H9 (cell line): Measurements from ENCODE around the gene USP34. TPM values are rescaled to one million over a fixed set of nuclear protein-coding genes. Genes with fewer than 3 reads are reported as not detected.

Source experiments
- DNase-seq: peaks from one replicate; pipeline ENCODE4 v3.0.0-alpha.2; 2017
- H2AFZ ChIP-seq: one replicate; pipeline ENCODE4 v1.6.1; 2013; ENCODE audit warnings: mild to moderate bottlenecking, low read length, control low read depth, moderate library complexity
- H2AK5ac ChIP-seq: 2 replicates; pipeline ENCODE4 v1.6.1; 2013; ENCODE audit warnings: low read length, control low read depth, mixed read lengths; ENCODE audit not compliant: insufficient read length
- H2BK120ac ChIP-seq: one replicate; pipeline ENCODE4 v1.6.1; 2013; ENCODE audit warnings: low read depth, mild to moderate bottlenecking, low read length, control low read depth, inconsistent platforms; ENCODE audit not compliant: poor library complexity, severe bottlenecking
- H2BK12ac ChIP-seq: 2 replicates; pipeline ENCODE4 v1.6.1; 2013; ENCODE audit warnings: low read length, control low read depth, mixed read lengths, low read depth; ENCODE audit not compliant: insufficient read length
- H2BK15ac ChIP-seq: 2 replicates; pipeline ENCODE4 v1.6.1; 2013; ENCODE audit warnings: low read depth, low read length, control low read depth
- H2BK20ac ChIP-seq: one replicate; pipeline ENCODE4 v1.6.1; 2013; ENCODE audit warnings: low read depth, mild to moderate bottlenecking, low read length, control low read depth, inconsistent platforms; ENCODE audit not compliant: poor library complexity, severe bottlenecking
- H2BK5ac ChIP-seq: 2 replicates; pipeline ENCODE4 v1.6.1; 2013; ENCODE audit warnings: low read length, control low read depth, mixed read lengths; ENCODE audit not compliant: insufficient read length
- H3K14ac ChIP-seq: 2 replicates; pipeline ENCODE4 v1.6.1; 2013; ENCODE audit warnings: low read length, control low read depth; ENCODE audit not compliant: insufficient read depth
- H3K18ac ChIP-seq: 2 replicates; pipeline ENCODE4 v1.6.1; 2013; ENCODE audit warnings: low read depth, mild to moderate bottlenecking, mixed read lengths, low read length, control low read depth; ENCODE audit not compliant: insufficient read length
- H3K23ac ChIP-seq: 2 replicates; pipeline ENCODE4 v1.6.1; 2013; ENCODE audit warnings: low read length, control low read depth, mixed read lengths, low read depth; ENCODE audit not compliant: insufficient read length
- H3K23me2 ChIP-seq: 2 replicates; pipeline ENCODE4 v1.6.1; 2013; ENCODE audit warnings: low read depth, mild to moderate bottlenecking, mixed read lengths, low read length, control low read depth; ENCODE audit not compliant: insufficient read length, poor library complexity, severe bottlenecking
- H3K27ac ChIP-seq: 2 replicates; pipeline ENCODE4 v1.5.1; 2013; ENCODE audit warnings: low read length, control low read depth, mixed read lengths, low read depth; ENCODE audit not compliant: insufficient read length
- H3K27me3 ChIP-seq: 2 replicates; pipeline ENCODE4 v1.6.1; 2013; ENCODE audit warnings: low read length, control low read depth, inconsistent platforms; ENCODE audit not compliant: insufficient read depth
- H3K4ac ChIP-seq: 2 replicates; pipeline ENCODE4 v1.6.1; 2013; ENCODE audit warnings: low read depth, mild to moderate bottlenecking, control low read depth, inconsistent platforms, low read length, moderate library complexity
- H3K4me1 ChIP-seq: 2 replicates; pipeline ENCODE4 v1.6.1; 2013; ENCODE audit warnings: low read length, control low read depth, inconsistent platforms; ENCODE audit not compliant: insufficient read depth
- H3K4me2 ChIP-seq: 2 replicates; pipeline ENCODE4 v1.6.1; 2013; ENCODE audit warnings: low read length, control low read depth, mixed read lengths; ENCODE audit not compliant: insufficient read length, insufficient read depth
- H3K56ac ChIP-seq: 2 replicates; pipeline ENCODE4 v1.6.1; 2013; ENCODE audit warnings: low read depth, mild to moderate bottlenecking, mixed read lengths, low read length, control low read depth; ENCODE audit not compliant: insufficient read length
- H3K79me1 ChIP-seq: 2 replicates; pipeline ENCODE4 v1.6.1; 2013; ENCODE audit warnings: low read depth, mild to moderate bottlenecking, moderate library complexity, low read length, control low read depth, inconsistent platforms; ENCODE audit not compliant: insufficient read depth, poor library complexity, severe bottlenecking
- H3K79me2 ChIP-seq: 2 replicates; pipeline ENCODE4 v1.6.1; 2013; ENCODE audit warnings: low read length, control low read depth, inconsistent platforms; ENCODE audit not compliant: insufficient read depth
- H3K9ac ChIP-seq: 2 replicates; pipeline ENCODE4 v1.6.1; 2013; ENCODE audit warnings: low read length, control low read depth, mixed read lengths; ENCODE audit not compliant: insufficient read length; ENCODE audit errors: extremely low read depth
- H3K9me3 ChIP-seq: one replicate; pipeline ENCODE4 v1.6.1; 2013; ENCODE audit warnings: low read depth, low read length, inconsistent platforms; ENCODE audit not compliant: control insufficient read depth
- H3T11ph ChIP-seq: one replicate; pipeline ENCODE4 v1.6.1; 2013; ENCODE audit warnings: mild to moderate bottlenecking, low read length, control low read depth, inconsistent platforms
- H4K20me1 ChIP-seq: one replicate; pipeline ENCODE4 v1.6.1; 2013; ENCODE audit not compliant: control insufficient read depth, insufficient read length, insufficient read depth
- H4K5ac ChIP-seq: 2 replicates; pipeline ENCODE4 v1.6.1; 2013; ENCODE audit warnings: low read depth, mild to moderate bottlenecking, mixed read lengths, low read length, control low read depth; ENCODE audit not compliant: insufficient read length
- H4K8ac ChIP-seq: replicated peaks from 2 replicates; pipeline ENCODE4 v1.6.1; 2013; ENCODE audit warnings: low read length, control low read depth, mixed read lengths, low read depth; ENCODE audit not compliant: insufficient read length
- H4K91ac ChIP-seq: 2 replicates; pipeline ENCODE4 v1.6.1; 2013; ENCODE audit warnings: low read depth, mild to moderate bottlenecking, moderate library complexity, mixed read lengths, low read length, control low read depth; ENCODE audit not compliant: insufficient read length
- H3K27ac Mint-ChIP-seq, 3 experiments: 2 replicates in 2 of 3; 3 replicates in 1 of 3; pipeline ENCODE4 v1.8.0; 2020 to 2021; ENCODE audit warnings: mixed read lengths in 3 of 3, mild to moderate bottlenecking in 1 of 3, moderate library complexity in 1 of 3
- H3K27me3 Mint-ChIP-seq: 2 replicates; pipeline ENCODE4 v1.8.0; 2021; ENCODE audit warnings: low read depth, mild to moderate bottlenecking, moderate library complexity, mixed read lengths
- H3K36me3 Mint-ChIP-seq, 3 experiments: 2 replicates in 2 of 3; 3 replicates in 1 of 3; pipeline ENCODE4 v1.8.0; 2020 to 2021; ENCODE audit warnings: low read depth in 3 of 3, mixed read lengths in 3 of 3; ENCODE audit not compliant: insufficient read depth in 1 of 3
- H3K4me1 Mint-ChIP-seq, 2 experiments: 2 replicates each; pipeline ENCODE4 v1.8.0; 2020; ENCODE audit warnings: mixed read lengths in 2 of 2
- H3K4me3 Mint-ChIP-seq, 2 experiments: 2 replicates in 1 of 2; 3 replicates in 1 of 2; pipeline ENCODE4 v1.8.0; 2020 to 2021; ENCODE audit warnings: mild to moderate bottlenecking in 2 of 2, mixed read lengths in 2 of 2, moderate library complexity in 1 of 2
- H3K9me3 Mint-ChIP-seq, 2 experiments: 2 replicates in 1 of 2; 3 replicates in 1 of 2; pipeline ENCODE4 v1.8.0; 2020; ENCODE audit warnings: mild to moderate bottlenecking in 2 of 2, mixed read lengths in 2 of 2, moderate library complexity in 1 of 2
- total RNA-seq: library from RNA; stranded (reverse); gene quantifications from 2 replicates; pipeline ENCODE4 v1.2.1, GENCODE V29; 2021
- TF ChIP-seq, protein P1 (sequence below): fragments of 200-600 bp; sonication (generic); conservative IDR thresholded peaks from 3 replicates; pipeline ENCODE4 v1.8.0; 2021; ENCODE audit warnings: antibody characterized with exemption, mild to moderate bottlenecking

The USP34 gene
- total RNA-seq, 1 experiment from 2014 or later: 93.9 TPM

DNA sequence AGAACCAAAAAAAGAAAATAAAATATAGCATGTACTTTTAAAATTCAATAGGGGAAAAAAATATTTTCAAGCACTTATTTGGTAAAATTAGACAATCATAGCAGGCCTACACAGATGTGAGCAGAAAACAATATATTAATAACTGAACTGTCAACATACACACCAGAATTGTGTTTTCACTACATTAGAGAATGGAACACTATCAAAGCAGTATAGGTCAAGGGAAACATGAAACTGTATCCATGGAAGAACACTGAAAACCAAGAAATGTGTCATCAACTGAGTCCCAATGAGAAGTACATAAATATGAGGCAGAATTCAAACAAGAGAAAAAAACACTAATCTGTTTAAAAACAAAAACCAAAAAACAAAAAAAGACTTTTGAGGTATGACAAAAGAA lies 132.4 kb downstream of the USP34 start:
- H3K9me3 ChIP-seq: no peaks in the 10 kb centered on the region
- H4K91ac ChIP-seq: no peak overlapping the region
- H3K14ac ChIP-seq: no peak overlapping the region
- DNase-seq: no peak
- H3K9me3 Mint-ChIP-seq: no peaks in the 10 kb centered on the region
- no peak overlapping the region for H2BK12ac ChIP-seq
- H4K5ac ChIP-seq: no peak overlapping the region
- no peaks in the 10 kb centered on the region for H3K4me1 ChIP-seq
- no peaks in the 10 kb centered on the region for H3K27me3 Mint-ChIP-seq
- no peaks in the 10 kb centered on the region for H3K27me3 ChIP-seq
- no peak overlapping the region for H3K23ac ChIP-seq
- no peak overlapping the region for H3K18ac ChIP-seq
- TF ChIP-seq, protein P1, sequence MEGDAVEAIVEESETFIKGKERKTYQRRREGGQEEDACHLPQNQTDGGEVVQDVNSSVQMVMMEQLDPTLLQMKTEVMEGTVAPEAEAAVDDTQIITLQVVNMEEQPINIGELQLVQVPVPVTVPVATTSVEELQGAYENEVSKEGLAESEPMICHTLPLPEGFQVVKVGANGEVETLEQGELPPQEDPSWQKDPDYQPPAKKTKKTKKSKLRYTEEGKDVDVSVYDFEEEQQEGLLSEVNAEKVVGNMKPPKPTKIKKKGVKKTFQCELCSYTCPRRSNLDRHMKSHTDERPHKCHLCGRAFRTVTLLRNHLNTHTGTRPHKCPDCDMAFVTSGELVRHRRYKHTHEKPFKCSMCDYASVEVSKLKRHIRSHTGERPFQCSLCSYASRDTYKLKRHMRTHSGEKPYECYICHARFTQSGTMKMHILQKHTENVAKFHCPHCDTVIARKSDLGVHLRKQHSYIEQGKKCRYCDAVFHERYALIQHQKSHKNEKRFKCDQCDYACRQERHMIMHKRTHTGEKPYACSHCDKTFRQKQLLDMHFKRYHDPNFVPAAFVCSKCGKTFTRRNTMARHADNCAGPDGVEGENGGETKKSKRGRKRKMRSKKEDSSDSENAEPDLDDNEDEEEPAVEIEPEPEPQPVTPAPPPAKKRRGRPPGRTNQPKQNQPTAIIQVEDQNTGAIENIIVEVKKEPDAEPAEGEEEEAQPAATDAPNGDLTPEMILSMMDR: no peak
- H3K27ac ChIP-seq: no peak overlapping the region
- H4K8ac ChIP-seq: no peak overlapping the region
- no peak overlapping the region for H3K56ac ChIP-seq
- H2BK5ac ChIP-seq: no peak overlapping the region
- H2BK15ac ChIP-seq: no peak overlapping the region
- no peak overlapping the region for H3K27ac Mint-ChIP-seq
- H3K36me3 Mint-ChIP-seq: peaks cover 9 to 59% (median 38%) of the 10 kb centered on the region in 3 experiments; a peak in 6 of 7 replicates
- H3K23me2 ChIP-seq: no peaks in the 10 kb centered on the region
- H3K4me3 Mint-ChIP-seq: no peak overlapping the region
- H2BK20ac ChIP-seq: no peak overlapping the region
- H3T11ph ChIP-seq: no peak overlapping the region
- H2BK120ac ChIP-seq: no peak overlapping the region
- H3K79me1 ChIP-seq: no peaks in the 10 kb centered on the region
- H2AK5ac ChIP-seq: no peak overlapping the region
- H2AFZ ChIP-seq: no peak overlapping the region
- H3K4ac ChIP-seq: no peak overlapping the region
- H3K9ac ChIP-seq: no peak overlapping the region
- peaks cover 2 to 3% of the 10 kb centered on the region in 2 experiments; a peak in 3 of 4 replicates for H3K4me1 Mint-ChIP-seq
- no peaks in the 10 kb centered on the region for H4K20me1 ChIP-seq
- no peak overlapping the region for H3K4me2 ChIP-seq
- H3K79me2 ChIP-seq: no peaks in the 10 kb centered on the region
